Activated CD4-positive, alpha-beta T cell treated with anti-CD3 and anti-CD28 coated beads, Interleukin-2, amount 10 ng/mL, durations not matched to agents 24 days and 14 days (primary cell): Measurements from ENCODE around the gene LRRC42. TPM values are rescaled to one million over a fixed set of nuclear protein-coding genes. Genes with fewer than 3 reads are reported as not detected.

Experiments
- DNase-seq: peaks from one replicate; pipeline ENCODE4 v3.0.0; 2022
- H3K27ac Mint-ChIP-seq: one replicate; pipeline ENCODE4 v1.8.0; 2022; ENCODE audit warnings: mild to moderate bottlenecking, mixed read lengths
- H3K27me3 Mint-ChIP-seq: one replicate; pipeline ENCODE4 v1.8.0; 2022; ENCODE audit warnings: mixed read lengths
- H3K36me3 Mint-ChIP-seq: one replicate; pipeline ENCODE4 v1.8.0; 2022; ENCODE audit warnings: low read depth, mild to moderate bottlenecking, mixed read lengths
- H3K4me1 Mint-ChIP-seq: one replicate; pipeline ENCODE4 v1.8.0; 2021; ENCODE audit warnings: mixed read lengths
- H3K4me3 Mint-ChIP-seq: one replicate; pipeline ENCODE4 v1.8.0; 2022; ENCODE audit warnings: mild to moderate bottlenecking, moderate library complexity, mixed read lengths
- H3K9me3 Mint-ChIP-seq: one replicate; pipeline ENCODE4 v1.8.0; 2021; ENCODE audit warnings: mixed read lengths
- intact Hi-C: fragments of 100-400 bp; cut with micrococcal nuclease; formaldehyde crosslinking; loops from one replicate; pipeline ENCODE4 v1.15.1; 2023
- total RNA-seq: library from RNA; stranded (reverse); gene quantifications from 2 replicates; pipeline ENCODE4 v1.2.3, GENCODE V29; 2022

LRRC42 gene
- total RNA-seq, 1 donor from 2014 or later, result 34.7 TPM

DNA sequence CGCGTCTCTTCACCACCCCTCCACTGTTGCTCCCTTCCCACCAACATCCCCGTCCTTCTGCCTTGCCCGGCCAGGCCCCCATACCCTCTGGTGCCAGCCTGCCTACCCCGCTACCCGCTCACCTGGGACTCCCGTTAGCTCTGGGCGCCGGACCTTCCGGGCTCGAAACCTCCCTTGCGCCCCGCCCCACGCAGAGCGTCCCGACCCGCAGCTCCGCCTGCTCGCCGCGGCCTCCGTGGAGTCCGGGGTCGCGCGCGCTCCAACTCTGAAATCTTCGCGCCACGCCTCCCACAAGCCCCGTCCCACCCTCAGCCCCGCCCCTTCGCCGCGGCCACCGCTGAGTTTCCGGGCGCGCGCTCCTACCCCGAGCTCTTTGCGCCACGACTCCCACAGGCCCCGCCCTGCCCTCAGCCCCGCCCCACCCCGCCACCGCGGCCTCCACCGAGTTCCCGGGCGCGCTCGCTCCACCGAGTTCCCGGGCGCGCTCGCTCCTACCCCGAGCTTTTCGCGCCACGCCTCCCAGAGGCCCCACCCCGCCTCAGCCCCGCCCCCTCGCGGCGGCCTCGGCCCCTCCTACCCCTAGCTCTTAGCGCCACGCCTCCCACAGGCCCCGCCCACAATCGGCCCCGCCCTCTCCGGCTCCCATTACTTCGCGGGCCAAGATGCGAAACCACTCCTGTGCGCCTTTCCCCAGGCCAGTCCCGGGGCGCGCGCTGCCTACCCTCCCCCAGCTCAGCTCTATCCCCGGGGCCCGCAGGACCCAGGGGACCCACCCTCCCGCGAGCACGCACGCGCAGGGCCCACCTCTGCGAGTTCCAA, 508 bp upstream of the LRRC42 start, which contains the start of gene IFT25:
Gene IFT25, minus strand, starts transcription at position 267 of the 819 bp plus-strand sequence. CDS start 5,617 bp downstream, outside the sequence.
- Mint-ChIP-seq H3K9me3 (no peaks in the 10 kb centered on the region), H3K4me1 (peaks cover 53% of the 10 kb centered on the region), H3K36me3 (peaks cover 16% of the 10 kb centered on the region)

DNA sequence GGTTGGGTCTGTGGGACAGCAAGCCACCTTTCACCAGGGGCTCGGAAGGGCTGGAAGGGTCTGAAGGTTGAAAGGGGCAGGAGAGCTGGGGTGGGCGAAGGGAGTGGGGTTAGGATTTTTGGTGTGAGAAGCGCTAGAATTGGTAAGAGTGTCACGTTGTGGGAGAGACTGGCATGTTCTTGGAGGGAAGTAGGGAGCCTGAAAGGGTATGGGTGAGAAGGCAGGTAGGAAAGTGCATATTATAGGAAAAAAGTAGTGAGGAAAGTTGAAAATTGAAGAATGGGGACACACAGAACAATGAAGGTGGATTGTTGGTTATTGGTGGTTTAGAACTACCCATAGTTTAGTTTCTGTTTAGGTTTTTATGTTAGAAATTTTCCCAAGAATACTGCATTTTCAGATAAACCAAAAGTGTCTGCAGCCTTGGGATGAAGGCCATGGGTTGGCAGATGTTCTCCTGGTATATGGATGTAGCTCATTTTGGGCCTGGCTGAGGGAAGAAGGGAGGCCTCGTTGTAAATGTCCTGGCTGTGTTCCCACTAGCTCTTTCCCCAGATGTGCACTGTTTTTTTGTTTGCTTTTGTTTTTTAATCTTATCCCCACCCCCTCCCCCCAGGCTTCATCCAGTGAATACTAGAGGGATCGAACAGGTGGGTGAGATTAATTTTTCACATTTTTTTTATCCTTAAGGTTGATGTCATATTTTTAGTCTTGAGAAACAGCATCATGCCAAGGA, 1.2 kb downstream of the LRRC42 start:
- Mint-ChIP-seq H3K9me3 (no peaks in the 10 kb centered on the region), H3K4me3 (peak overlapping the region; percentile 98), H3K27me3 (no peaks in the 10 kb centered on the region), H3K4me1 (peaks cover 53% of the 10 kb centered on the region), H3K36me3 (peaks cover 21% of the 10 kb centered on the region), H3K27ac (peak overlapping the region; percentile 84)
- DNase-seq, result no peak
- intact Hi-C loops, result loop anchor here (5.0 kb wide), 1 partner anchor 815 kb away; the partner anchor contains the start of gene PARS2

More for the DNA sequence above, 508 bp upstream of the LRRC42 start, which contains the start of gene IFT25:
- no peaks in the 10 kb centered on the region for H3K27me3 Mint-ChIP-seq
- peak; percentile 99 for DNase-seq
- H3K27ac Mint-ChIP-seq, result peak within 1 kb of the TSS; percentile 95
- peak within 1 kb of the TSS; percentile 98 for H3K4me3 Mint-ChIP-seq
- intact Hi-C loops, result loop anchor here (1.0 to 5.0 kb wide), 4 partner anchors 56 to 817 kb away; partner anchors contain the start of genes NDC1, PARS2, TCEANC2 and TMEM59

DNA sequence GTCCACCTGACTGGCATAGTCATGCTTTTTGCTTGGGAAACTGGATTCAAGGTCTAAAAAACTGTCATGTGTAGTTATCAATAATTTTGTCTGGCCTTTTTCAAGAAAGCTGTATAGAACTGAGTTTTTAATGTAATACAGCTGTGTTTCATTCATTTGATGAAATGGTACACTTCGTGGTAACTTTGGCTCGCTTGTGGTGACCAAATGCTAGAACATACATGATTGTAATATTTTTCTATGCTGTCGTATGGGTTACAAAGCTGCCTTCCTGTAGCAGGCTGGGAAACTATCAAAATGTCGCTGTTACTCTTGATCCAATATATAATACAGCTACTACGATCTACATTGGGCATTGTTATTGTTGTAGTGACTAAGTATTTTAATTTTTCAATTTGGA, 2.1 kb downstream of the LRRC42 start:
- no peaks in the 10 kb centered on the region for H3K9me3 Mint-ChIP-seq
- no peaks in the 10 kb centered on the region for H3K27me3 Mint-ChIP-seq
- H3K36me3 Mint-ChIP-seq, result peaks cover 20% of the 10 kb centered on the region
- intact Hi-C loops, result loop anchor here (2.0 to 5.0 kb wide), 2 partner anchors 69 to 814 kb away; partner anchors contain the start of gene PARS2
- peak overlapping the region; percentile 98 for H3K4me3 Mint-ChIP-seq
- DNase-seq, result no peak
- H3K27ac Mint-ChIP-seq, result no peak overlapping the region
- H3K4me1 Mint-ChIP-seq, result peaks cover 45% of the 10 kb centered on the region

DNA sequence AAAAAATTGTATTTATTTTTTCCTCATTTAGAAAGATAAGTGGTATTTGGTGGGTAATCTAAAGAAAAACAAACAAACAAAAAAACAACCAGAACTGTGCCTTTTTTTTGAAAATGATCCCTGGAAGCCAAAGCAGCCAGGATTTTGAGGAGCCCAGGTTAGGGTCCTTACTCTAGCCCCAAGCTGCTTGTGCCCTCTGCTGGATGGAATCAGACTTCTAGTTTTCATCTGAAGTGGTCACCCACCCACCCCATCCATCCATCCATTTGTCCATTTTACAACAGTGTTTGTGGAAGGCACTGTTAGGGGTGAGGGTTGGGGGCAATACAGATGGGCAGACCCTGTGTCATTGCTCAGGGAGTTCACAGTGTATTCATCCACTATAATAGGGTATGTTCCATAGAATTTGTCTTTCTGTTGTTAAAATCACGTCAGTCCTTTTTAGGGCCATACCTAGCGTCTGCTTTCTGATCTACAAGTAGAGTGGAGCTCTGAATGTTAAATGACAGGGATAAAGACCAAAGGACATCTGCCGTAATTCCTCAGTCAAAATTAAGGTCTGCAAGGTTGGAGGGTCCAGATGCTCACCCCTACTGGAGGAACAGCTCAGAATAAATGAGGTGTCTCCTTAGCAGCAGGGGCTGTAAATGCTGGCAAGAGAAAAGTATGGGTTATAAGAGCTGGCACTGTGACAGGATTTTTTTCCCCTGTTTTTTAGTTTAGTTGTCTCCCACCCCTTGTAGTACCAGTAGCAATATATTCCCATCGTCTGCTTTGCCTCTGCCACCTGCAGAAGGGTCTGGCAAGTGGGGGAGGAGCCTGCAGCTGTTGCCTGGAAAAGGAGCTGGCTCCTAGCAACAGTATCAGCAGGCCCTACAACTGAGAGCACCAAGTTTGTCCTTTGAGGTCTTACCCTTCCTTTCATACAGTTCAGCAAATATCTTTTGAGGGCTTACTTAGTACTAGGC, 3.2 kb downstream of the LRRC42 start:
- Mint-ChIP-seq H3K9me3 (no peaks in the 10 kb centered on the region), H3K4me1 (peaks cover 37% of the 10 kb centered on the region), H3K36me3 (peaks cover 19% of the 10 kb centered on the region), H3K27ac (no peak overlapping the region), H3K27me3 (no peaks in the 10 kb centered on the region), H3K4me3 (no peak overlapping the region)
- intact Hi-C loops, result loop anchor here (1.0 to 5.0 kb wide), 3 partner anchors 71 to 813 kb away; partner anchors contain the start of gene PARS2
- DNase-seq, result peak; percentile 77

DNA sequence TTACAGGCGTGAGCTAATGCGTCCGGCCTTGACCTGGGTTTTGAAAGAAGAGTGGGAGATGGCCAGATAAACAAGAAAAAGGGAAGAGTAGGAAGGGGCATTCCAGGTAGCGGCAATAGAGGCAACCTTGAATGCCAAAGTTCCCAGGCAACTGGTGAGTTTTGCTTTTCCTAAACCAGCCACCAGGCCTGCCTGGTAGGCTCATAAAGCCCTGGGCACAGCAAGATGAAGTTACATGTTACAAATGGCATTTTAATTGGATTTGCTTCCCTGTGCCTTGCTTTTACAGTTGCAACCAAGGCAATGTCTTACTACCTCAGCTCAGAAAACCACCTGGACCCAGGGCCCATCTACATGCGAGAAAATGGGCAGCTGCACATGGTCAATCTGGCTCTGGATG, 5.5 kb downstream of the LRRC42 start:
- Mint-ChIP-seq H3K27me3 (no peaks in the 10 kb centered on the region), H3K27ac (no peak overlapping the region), H3K4me3 (no peak overlapping the region), H3K9me3 (no peaks in the 10 kb centered on the region), H3K4me1 (peaks cover 35% of the 10 kb centered on the region), H3K36me3 (peaks cover 27% of the 10 kb centered on the region)
- intact Hi-C loops, result no loop called here
- no peak for DNase-seq

DNA sequence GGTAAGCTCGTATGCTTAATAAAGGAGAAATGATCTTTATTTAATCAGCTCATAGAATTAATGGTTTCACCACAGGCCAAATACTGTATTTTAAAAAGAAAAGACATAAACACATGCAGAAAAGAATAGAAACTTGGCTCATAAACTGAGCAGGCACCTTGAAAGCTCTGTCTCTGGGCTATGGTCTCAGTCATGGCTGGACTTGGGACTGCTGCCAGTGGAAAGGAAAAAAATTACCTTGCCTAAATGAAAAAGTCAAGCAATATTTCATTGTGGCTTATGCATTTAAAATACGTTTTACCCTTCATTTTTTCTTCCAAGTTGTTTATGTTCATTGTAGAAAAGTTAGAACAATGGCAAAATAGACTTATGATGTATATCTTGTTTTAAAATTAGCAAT, 8.0 kb downstream of the LRRC42 start:
- no peaks in the 10 kb centered on the region for H3K27me3 Mint-ChIP-seq
- DNase-seq, result no peak
- H3K4me3 Mint-ChIP-seq, result no peak overlapping the region
- intact Hi-C loops, result no loop called here
- H3K27ac Mint-ChIP-seq, result no peak overlapping the region
- no peaks in the 10 kb centered on the region for H3K9me3 Mint-ChIP-seq
- peaks cover 23% of the 10 kb centered on the region for H3K4me1 Mint-ChIP-seq
- peaks cover 29% of the 10 kb centered on the region for H3K36me3 Mint-ChIP-seq

DNA sequence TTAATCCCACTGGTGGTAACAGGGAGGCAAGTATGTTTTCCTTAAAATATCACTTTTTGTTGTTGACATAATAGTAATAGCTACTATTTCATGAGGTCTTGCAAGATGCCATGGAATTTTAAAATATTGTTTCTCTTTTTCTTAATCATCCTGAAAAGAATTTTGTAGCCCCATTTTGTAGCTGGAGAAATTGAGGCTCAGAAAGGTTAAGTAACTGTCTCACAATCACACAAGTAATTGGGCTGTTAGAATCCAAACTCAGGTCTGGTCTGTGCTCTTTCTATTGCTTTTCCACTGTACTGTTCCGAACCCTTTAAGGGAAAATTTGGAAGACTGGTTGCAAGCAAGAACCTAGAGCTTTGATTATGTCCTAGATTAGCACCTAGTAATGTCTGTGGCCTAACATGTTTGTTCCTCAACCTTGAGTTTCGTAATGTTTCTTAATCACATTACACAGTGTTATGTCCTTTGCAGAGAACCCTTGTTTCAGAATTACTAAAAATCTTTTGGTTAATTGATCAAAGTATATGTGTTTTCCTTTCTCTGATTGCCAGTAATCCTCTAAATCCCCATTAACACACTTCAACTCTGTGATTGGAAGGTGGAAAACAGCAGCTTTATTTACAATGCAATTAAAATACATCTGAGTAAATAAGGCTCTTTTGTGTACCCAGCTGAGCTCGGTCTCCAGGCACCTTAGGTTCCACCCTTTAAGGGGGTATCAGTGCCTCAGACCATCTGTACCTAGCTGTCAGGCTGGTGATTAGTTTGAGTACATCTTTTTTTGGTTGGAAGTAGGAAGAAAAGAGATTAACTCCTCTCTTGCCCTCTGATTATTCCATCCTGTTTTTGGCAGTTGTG, 10.4 kb downstream of the LRRC42 start:
- Mint-ChIP-seq H3K4me3 (no peak overlapping the region), H3K4me1 (peaks cover 14% of the 10 kb centered on the region)

DNA sequence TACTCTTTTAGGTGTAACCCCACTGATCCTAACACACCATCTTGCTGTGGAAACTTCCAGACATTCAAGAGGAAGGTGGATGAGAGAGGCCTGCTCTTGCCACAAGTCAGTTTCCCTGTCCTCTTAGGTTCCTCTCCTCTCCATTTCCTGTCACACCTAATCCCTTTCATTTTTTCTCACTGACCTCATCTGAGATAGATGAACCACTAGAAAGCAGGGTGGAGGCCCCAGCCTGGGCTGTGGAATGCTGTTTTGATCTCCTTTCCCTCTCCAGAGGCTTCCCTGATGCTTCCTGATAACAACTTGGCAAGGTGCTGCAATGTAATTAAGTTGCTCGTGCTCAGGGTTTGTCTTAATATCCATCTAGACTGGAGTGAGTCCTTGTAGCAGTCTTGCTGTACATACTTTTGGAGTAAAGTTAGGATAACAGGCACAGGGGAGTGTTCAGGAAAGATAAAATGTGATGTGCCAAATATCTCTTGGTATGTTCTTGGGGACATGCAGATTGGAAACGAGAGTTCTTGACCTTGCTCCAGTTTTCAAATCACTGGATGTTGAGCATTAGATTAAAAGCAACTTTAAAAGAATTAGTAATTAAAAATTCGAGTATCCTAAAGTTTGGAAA, 11.2 kb downstream of the LRRC42 start:
- Mint-ChIP-seq H3K27me3 (no peaks in the 10 kb centered on the region), H3K27ac (peak overlapping the region; percentile 72), H3K36me3 (peaks cover 35% of the 10 kb centered on the region), H3K4me3 (no peak overlapping the region), H3K4me1 (peaks cover 14% of the 10 kb centered on the region), H3K9me3 (no peaks in the 10 kb centered on the region)
- intact Hi-C loops, result no loop called here
- DNase-seq, result no peak

More for the DNA sequence above, 10.4 kb downstream of the LRRC42 start:
- no peak for DNase-seq
- intact Hi-C loops, result no loop called here
- Mint-ChIP-seq H3K27ac (peak overlapping the region; percentile 72), H3K9me3 (no peaks in the 10 kb centered on the region), H3K36me3 (peaks cover 29% of the 10 kb centered on the region), H3K27me3 (no peaks in the 10 kb centered on the region)

DNA sequence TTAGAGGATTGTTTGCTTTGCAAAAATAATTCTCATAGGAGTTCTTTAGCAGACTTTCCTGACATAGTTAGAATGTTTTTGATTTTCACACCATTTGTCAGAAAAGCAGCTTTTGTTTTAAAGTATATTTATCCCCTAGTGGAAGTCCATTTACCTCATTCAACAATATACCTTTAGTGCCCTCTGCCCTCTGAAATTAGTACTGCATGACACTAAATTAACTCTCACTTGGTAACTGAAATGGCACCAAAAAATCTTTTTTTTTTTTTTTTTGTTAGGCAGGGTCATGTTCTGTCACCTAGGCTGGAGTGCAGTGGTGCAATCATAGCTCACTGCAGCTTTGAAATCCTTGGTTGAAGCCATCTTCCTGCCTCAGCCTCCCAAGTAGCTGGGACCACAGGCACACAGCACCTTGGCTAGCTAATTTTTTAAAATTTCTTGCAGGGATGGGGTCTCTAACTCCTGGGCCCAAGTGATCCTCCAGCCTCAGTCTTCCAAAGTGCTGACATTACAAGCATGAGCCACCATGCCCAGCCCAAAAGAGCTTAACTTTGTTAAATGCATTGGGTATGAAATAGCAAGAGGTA, 13.6 kb downstream of the LRRC42 start:
- intact Hi-C loops, result loop anchor here (1.0 kb wide), 2 partner anchors 81 to 98 kb away; no protein-coding TSS in a partner anchor
- Mint-ChIP-seq H3K36me3 (peaks cover 34% of the 10 kb centered on the region), H3K27ac (no peak overlapping the region), H3K27me3 (no peaks in the 10 kb centered on the region), H3K4me1 (peaks cover 14% of the 10 kb centered on the region), H3K4me3 (no peak overlapping the region), H3K9me3 (no peaks in the 10 kb centered on the region)
- peak; percentile 80 for DNase-seq

DNA sequence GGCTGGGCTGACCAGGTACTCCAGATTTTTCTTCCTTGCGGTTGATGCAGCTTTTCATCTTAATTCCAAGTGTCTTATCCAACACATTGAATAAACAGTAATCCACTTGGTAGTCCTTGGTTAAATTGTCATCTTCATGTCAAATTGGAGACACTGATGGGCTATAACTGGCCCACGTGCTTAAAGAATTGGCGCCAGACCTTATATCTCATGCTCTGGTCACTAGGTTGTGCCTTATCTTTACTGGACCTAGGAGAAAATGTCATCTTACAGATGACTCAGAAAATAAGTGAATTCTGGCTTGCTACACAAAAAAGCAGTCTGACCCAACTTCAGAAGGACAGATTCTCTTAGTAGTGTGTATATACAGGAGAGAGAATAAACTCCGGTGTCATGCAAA, 16.2 kb downstream of the LRRC42 start:
- DNase-seq, result no peak
- peaks cover 4% of the 10 kb centered on the region for H3K4me1 Mint-ChIP-seq
- H3K27ac Mint-ChIP-seq, result no peak overlapping the region
- intact Hi-C loops, result no loop called here
- H3K27me3 Mint-ChIP-seq, result no peaks in the 10 kb centered on the region
- H3K4me3 Mint-ChIP-seq, result no peak overlapping the region
- H3K9me3 Mint-ChIP-seq, result no peaks in the 10 kb centered on the region
- peaks cover 41% of the 10 kb centered on the region for H3K36me3 Mint-ChIP-seq

DNA sequence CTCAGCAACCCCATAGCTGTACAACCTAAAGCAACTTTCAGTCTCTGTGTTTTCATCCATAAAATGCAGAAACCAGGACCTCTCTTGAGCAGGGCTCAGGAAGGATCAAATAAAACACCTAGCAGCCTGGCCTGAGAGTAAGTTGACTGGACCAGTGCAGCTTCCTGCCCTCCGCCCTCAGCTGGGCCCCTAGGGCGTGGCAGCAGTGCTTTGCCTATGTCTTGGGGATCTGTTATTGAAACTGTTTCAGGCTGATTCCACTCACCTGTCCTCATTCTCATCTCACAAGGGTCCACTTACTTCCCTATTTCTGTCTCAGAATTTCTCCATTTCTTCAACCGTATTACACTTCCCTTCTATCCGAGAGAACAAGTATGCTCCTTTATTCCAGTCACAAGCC, 17.3 kb downstream of the LRRC42 start:
- intact Hi-C loops, result no loop called here
- no peak for DNase-seq
- Mint-ChIP-seq H3K27ac (no peak overlapping the region), H3K4me1 (peaks cover 3% of the 10 kb centered on the region), H3K36me3 (peaks cover 44% of the 10 kb centered on the region), H3K27me3 (no peaks in the 10 kb centered on the region), H3K9me3 (no peaks in the 10 kb centered on the region), H3K4me3 (no peak overlapping the region)

DNA sequence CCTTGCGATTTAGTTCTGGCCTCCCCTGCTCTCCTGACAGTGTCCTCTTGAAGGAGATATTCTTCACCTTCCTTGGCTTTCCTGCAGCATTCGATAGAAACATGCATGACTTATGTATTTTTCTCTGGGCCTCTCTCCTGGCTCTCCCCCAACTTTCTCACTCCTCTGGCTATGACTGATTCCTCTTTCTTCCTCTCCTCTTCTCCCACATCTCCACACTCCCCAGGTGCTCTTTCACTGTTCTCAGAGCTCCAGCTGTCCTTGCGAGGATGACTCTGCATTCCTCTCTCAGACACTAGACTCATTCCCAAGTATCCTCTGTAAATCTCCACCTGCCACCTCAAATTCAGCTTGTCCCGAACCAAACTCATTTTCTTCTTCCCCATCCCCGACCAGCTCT, 18.0 kb downstream of the LRRC42 start:
- Mint-ChIP-seq H3K9me3 (no peaks in the 10 kb centered on the region), H3K36me3 (peaks cover 48% of the 10 kb centered on the region), H3K27ac (peak overlapping the region; percentile 38), H3K27me3 (no peaks in the 10 kb centered on the region), H3K4me1 (peaks cover 3% of the 10 kb centered on the region), H3K4me3 (no peak overlapping the region)
- intact Hi-C loops, result no loop called here
- DNase-seq, result no peak
